Body of pancreas (tissue), 4 donors: ENCODE measurements around the gene DYRK1A. TPM values are rescaled to one million over a fixed set of nuclear protein-coding genes. Genes with fewer than 3 reads are reported as not detected.

ENCODE experiments used
- ATAC-seq: fragments of 150-250 bp; one replicate; pipeline ENCODE4 v1.9.1; 2016
- DNase-seq, 4 donors: peaks; one replicate each; pipeline ENCODE4 v3.0.0-alpha.2; 2019
- H3K27ac ChIP-seq, 4 donors: fragments of 200-600 bp; sonication (generic); 1 replicate in 3 of 4; 2 replicates in 1 of 4; pipeline versions ENCODE4 v1.5.1 to v1.6.1; 2016 to 2019; ENCODE audit warnings: mild to moderate bottlenecking in 1 of 4, mixed read lengths in 1 of 4, moderate library complexity in 1 of 4
- H3K27me3 ChIP-seq, 2 donors: fragments of 200-600 bp; sonication (generic); one replicate each; pipeline ENCODE4 v1.6.0; 2016; ENCODE audit warnings: mild to moderate bottlenecking in 1 of 2
- H3K36me3 ChIP-seq, 2 donors: fragments of 200-600 bp; sonication (generic); replicated peaks in 1 of 2; 2 replicates each; pipeline ENCODE4 v1.5.1; 2016; ENCODE audit warnings: low read depth in 2 of 2; ENCODE audit not compliant: insufficient read depth in 1 of 2
- H3K4me1 ChIP-seq: fragments of 200-600 bp; sonication (generic); one replicate; pipeline ENCODE4 v1.6.0; 2016
- H3K4me3 ChIP-seq, 2 donors: fragments of 200-600 bp; sonication (generic); 1 replicate in 1 of 2; 2 replicates in 1 of 2; pipeline ENCODE4 v1.5.1; 2016 to 2019
- H3K9me3 ChIP-seq, 3 donors: fragments of 200-600 bp; sonication (generic); 1 replicate in 2 of 3; 2 replicates in 1 of 3; pipeline ENCODE4 v1.5.1; 2016
- CTCF ChIP-seq, 7 experiments: fragments of 450-650 bp in 4 of 7; fragments of 200-600 bp in 3 of 7; sonication (generic) in 3 of 7; IDR thresholded peaks; one replicate each; pipeline ENCODE4 v1.5.1; 2016 to 2019; ENCODE audit warnings: antibody characterized with exemption in 7 of 7
- POLR2A ChIP-seq, 3 donors: fragments of 450-650 bp; IDR thresholded peaks; one replicate each; pipeline ENCODE4 v1.6.1; 2016; ENCODE audit warnings: antibody characterized with exemption in 3 of 3, mild to moderate bottlenecking in 2 of 3
- WGBS, 2 donors: methylation state at CpG; one replicate each; pipeline ENCODE4 v1.1.5; 2017; 5-methylcytosine and 5-hydroxymethylcytosine counted together
- intact Hi-C: fragments of 100-400 bp; cut with DNase I; formaldehyde crosslinking; loops from one replicate; pipeline ENCODE4 v1.15.1; 2023
- total RNA-seq, 2 donors: library from RNA; depleted of rRNA; stranded (reverse); fragments of >200 nt; gene quantifications; one replicate each; pipeline ENCODE4 v1.1.0, GENCODE V29; 2016

DYRK1A gene
- total RNA-seq, 2 donors from 2014 or later: 42.5 to 44.1 TPM

GRCh38 chr21:37436174-37436573 is 69.6 kb downstream of the DYRK1A start:
- Histone ChIP-seq H3K27ac (no peak overlapping the region), H3K36me3 (no peaks in the 10 kb centered on the region), H3K4me1 (peaks cover 26% of the 10 kb centered on the region), H3K27me3 (no peaks in the 10 kb centered on the region), H3K4me3 (no peak overlapping the region), H3K9me3 (no peaks in the 10 kb centered on the region)
- WGBS, 2 donors: 88% methylated on average over 2 of the region's 2 CpGs
- intact Hi-C loops: no loop called here
- TF ChIP-seq POLR2A (IDR thresholded peaks at IDR 0.05) (no peak), CTCF (IDR thresholded peaks at IDR 0.05) (no peak)
- ATAC-seq (no peak), DNase-seq (no peak)

- H3K27me3 ChIP-seq: no peaks in the 10 kb centered on the region
Measured at GRCh38 chr21:37437376-37438080, 71.0 kb downstream of the DYRK1A start.

GRCh38 chr21:37443683-37444082 is 77.1 kb downstream of the DYRK1A start:
- intact Hi-C loops: no loop called here
- Histone ChIP-seq H3K27me3 (no peaks in the 10 kb centered on the region), H3K27ac (no peak overlapping the region), H3K4me3 (no peak overlapping the region), H3K4me1 (peaks cover 26% of the 10 kb centered on the region), H3K9me3 (no peaks in the 10 kb centered on the region), H3K36me3 (no peaks in the 10 kb centered on the region)
- WGBS, 2 donors: 69 to 74% methylated on average over 4 of the region's 4 CpGs
- no peak for TF ChIP-seq CTCF (IDR thresholded peaks at IDR 0.05)
- no peak for TF ChIP-seq POLR2A (IDR thresholded peaks at IDR 0.05)
- ATAC-seq: no peak
- DNase-seq: no peak

More at GRCh38 chr21:37437376-37438080, 71.0 kb downstream of the DYRK1A start:
- Histone ChIP-seq H3K4me3 (no peak overlapping the region), H3K4me1 (peaks cover 22% of the 10 kb centered on the region), H3K9me3 (no peaks in the 10 kb centered on the region), H3K27ac (no peak overlapping the region), H3K36me3 (no peaks in the 10 kb centered on the region)
- TF ChIP-seq CTCF (IDR thresholded peaks at IDR 0.05) (no peak), POLR2A (IDR thresholded peaks at IDR 0.05) (no peak)
- intact Hi-C loops: no loop called here
- ATAC-seq (no peak), DNase-seq (no peak)
- 67 to 68% methylated on average over 1 of the region's 1 CpG for WGBS, 2 donors

GRCh38 chr21:37445228-37445627 is 78.7 kb downstream of the DYRK1A start:
- ATAC-seq (no peak), DNase-seq (no peak)
- no peaks in the 10 kb centered on the region for H3K9me3 ChIP-seq
- no peak overlapping the region for H3K4me3 ChIP-seq
- no peaks in the 10 kb centered on the region for H3K36me3 ChIP-seq
- H3K4me1 ChIP-seq: peaks cover 39% of the 10 kb centered on the region
- no peaks in the 10 kb centered on the region for H3K27me3 ChIP-seq
- intact Hi-C loops: no loop called here
- 71 to 76% methylated on average over 5 of the region's 5 CpGs for WGBS, 2 donors
- TF ChIP-seq CTCF (IDR thresholded peaks at IDR 0.05) (no peak), POLR2A (IDR thresholded peaks at IDR 0.05) (no peak)
- no peak overlapping the region for H3K27ac ChIP-seq

GRCh38 chr21:37446552-37446951 is 80.0 kb downstream of the DYRK1A start:
- Histone ChIP-seq H3K36me3 (no peaks in the 10 kb centered on the region), H3K4me1 (peaks cover 47% of the 10 kb centered on the region), H3K9me3 (no peaks in the 10 kb centered on the region), H3K4me3 (no peak overlapping the region), H3K27me3 (no peaks in the 10 kb centered on the region), H3K27ac (no peak overlapping the region)
- ATAC-seq (no peak), DNase-seq (no peak)
- WGBS, 2 donors: 69 to 73% methylated on average over 5 of the region's 5 CpGs
- TF ChIP-seq CTCF (IDR thresholded peaks at IDR 0.05): peak in 1 of 7 experiments; percentile 3
- TF ChIP-seq POLR2A (IDR thresholded peaks at IDR 0.05): no peak
- intact Hi-C loops: no loop called here
